MM.1S (cell line): ENCODE data around the gene RELL1.

ENCODE experiments used
- EZH2 ChIP-seq: fragments of 300-600 bp; sonication (generic); optimal IDR thresholded peaks from 2 replicates; pipeline ENCODE3; 2017; ENCODE audit warnings: low read depth, mild to moderate bottlenecking, antibody characterized with exemption, low read length, mixed read lengths
- EZH2phosphoT487 ChIP-seq: fragments of 300-600 bp; sonication (generic); IDR thresholded peaks from 2 replicates; pipeline ENCODE4 v1.6.1; 2018; ENCODE audit warnings: antibody characterized with exemption, low read length
- TF ChIP-seq, protein P1 (sequence below): fragments of 300-600 bp; sonication (generic); IDR thresholded peaks from 2 replicates; pipeline ENCODE4 v1.5.1; 2016; ENCODE audit warnings: antibody characterized with exemption, low read length, mixed read lengths

DNA sequence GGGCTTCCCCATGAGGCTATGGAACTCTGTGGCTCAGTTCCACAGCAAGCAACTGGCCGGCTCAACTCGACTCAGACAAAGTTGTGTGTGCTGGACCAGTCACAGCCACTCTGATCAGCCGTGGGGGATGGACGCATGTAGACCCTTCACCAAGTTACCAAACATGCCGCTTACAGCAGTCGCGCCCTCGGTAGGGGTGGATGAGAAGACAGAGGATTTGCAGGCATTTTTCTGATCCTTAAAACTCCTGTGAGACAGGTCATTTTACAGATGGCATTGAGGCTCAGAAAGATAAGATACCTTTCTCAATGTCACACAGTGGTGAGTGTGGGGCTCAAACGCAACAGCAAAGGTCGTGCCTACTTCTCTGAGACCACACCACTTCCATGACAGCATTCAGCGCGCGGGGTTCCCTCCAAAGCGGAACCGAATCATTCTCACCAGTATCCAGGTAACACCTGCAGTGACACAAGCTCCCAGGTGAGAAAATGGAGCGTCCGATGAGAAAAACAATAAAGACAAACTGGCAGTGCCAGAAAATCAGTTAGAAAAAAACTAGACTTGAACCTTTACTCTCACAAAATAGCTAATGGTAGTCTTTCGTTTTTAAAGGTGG lies 83.6 kb downstream of the RELL1 start:
- TF ChIP-seq, protein P1, sequence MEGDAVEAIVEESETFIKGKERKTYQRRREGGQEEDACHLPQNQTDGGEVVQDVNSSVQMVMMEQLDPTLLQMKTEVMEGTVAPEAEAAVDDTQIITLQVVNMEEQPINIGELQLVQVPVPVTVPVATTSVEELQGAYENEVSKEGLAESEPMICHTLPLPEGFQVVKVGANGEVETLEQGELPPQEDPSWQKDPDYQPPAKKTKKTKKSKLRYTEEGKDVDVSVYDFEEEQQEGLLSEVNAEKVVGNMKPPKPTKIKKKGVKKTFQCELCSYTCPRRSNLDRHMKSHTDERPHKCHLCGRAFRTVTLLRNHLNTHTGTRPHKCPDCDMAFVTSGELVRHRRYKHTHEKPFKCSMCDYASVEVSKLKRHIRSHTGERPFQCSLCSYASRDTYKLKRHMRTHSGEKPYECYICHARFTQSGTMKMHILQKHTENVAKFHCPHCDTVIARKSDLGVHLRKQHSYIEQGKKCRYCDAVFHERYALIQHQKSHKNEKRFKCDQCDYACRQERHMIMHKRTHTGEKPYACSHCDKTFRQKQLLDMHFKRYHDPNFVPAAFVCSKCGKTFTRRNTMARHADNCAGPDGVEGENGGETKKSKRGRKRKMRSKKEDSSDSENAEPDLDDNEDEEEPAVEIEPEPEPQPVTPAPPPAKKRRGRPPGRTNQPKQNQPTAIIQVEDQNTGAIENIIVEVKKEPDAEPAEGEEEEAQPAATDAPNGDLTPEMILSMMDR = no peak
- TF ChIP-seq EZH2 (no peak), EZH2phosphoT487 (no peak)
